Mucosa of rectum (tissue), 2 donors: ENCODE results near the gene PRSS36.
"Not testable (repeated sequence)": the region's sequence is repeated elsewhere in the genome, so short reads cannot be mapped to it uniquely, and the experiment has no call there.

ENCODE experiments used
- H3K27ac ChIP-seq, 2 donors: one replicate each; pipeline ENCODE4 v1.7.0; 2013; ENCODE audit warnings: inconsistent platforms in 2 of 2, low read depth in 2 of 2, low read length in 2 of 2
- H3K27me3 ChIP-seq, 2 donors: one replicate each; pipeline ENCODE4 v1.7.0; 2013; ENCODE audit warnings: low read length in 2 of 2; ENCODE audit not compliant: control insufficient read depth in 2 of 2, insufficient read depth in 2 of 2
- H3K36me3 ChIP-seq, 2 donors: one replicate each; pipeline ENCODE4 v1.7.0; 2013; ENCODE audit warnings: low read length in 2 of 2; ENCODE audit not compliant: control insufficient read depth in 2 of 2, insufficient read depth in 2 of 2
- H3K4me1 ChIP-seq, 2 donors: one replicate each; pipeline ENCODE4 v1.7.0; 2013; ENCODE audit warnings: low read length in 2 of 2, mild to moderate bottlenecking in 1 of 2; ENCODE audit not compliant: control insufficient read depth in 2 of 2, insufficient read depth in 2 of 2
- H3K4me3 ChIP-seq, 2 donors: one replicate each; pipeline ENCODE4 v1.7.0; 2013; ENCODE audit warnings: low read length in 2 of 2
- H3K9ac ChIP-seq, 2 donors: one replicate each; pipeline ENCODE4 v1.7.0; 2013; ENCODE audit warnings: low read length in 2 of 2, low read depth in 1 of 2, mild to moderate bottlenecking in 1 of 2
- H3K9me3 ChIP-seq, 2 donors: one replicate each; pipeline ENCODE4 v1.7.0; 2013; ENCODE audit warnings: low read length in 2 of 2; ENCODE audit not compliant: control insufficient read depth in 2 of 2
- donor health status: healthy.
- donor health status: Normal muscosa, but diverticular disease.

Gene PRSS36

GRCh38 chr16:31184888-31185287 lies 35.0 kb upstream of the PRSS36 start:
- Histone ChIP-seq H3K27ac (no peak overlapping the region), H3K4me3 (no peak overlapping the region), H3K9me3 (no peaks in the 10 kb centered on the region), H3K9ac (no peak overlapping the region), H3K4me1 (peaks cover 16 to 17% of the 10 kb centered on the region in 2 donors), H3K36me3 (peaks cover 69 to 72% of the 10 kb centered on the region in 2 donors), H3K27me3 (no peaks in the 10 kb centered on the region)

DNA sequence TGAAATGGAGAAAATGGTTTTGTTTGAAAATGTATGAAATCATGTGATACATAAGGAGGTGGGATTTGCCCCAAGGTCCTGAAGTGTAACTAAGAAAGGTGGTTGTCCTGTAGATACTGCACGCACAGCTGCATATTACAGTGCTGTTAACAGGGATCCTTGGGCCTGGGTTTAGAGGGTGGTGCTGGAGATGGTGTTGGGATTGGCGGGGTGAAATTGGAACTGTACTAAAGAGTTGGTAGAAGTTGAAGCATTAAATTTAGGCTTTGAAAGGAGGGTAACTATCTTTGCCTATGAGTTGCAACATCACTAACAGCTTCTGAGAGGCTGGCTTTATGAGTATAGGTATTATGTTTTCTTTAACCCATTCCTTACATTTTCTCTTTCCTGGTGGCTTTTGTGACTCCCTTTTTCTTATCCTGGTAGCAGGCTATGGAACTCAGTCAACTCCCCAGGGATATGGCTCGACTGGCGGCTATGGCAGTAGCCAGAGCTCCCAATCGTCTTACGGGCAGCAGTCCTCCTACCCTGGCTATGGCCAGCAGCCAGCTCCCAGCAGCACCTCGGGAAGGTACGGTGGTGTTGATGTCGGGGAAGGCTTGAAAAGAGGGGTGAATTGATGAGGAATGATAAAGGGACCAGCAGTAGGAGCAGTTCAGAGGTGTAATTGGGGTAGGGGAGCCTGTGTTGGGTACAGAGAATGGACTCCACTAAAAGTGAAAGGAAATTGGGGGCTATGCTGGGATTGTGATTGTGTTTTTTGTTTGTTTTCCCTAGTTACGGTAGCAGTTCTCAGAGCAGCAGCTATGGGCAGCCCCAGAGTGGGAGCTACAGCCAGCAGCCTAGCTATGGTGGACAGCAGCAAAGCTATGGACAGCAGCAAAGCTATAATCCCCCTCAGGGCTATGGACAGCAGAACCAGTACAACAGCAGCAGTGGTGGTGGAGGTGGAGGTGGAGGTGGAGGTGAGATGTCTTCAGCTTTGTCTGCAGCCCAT lies 33.9 kb upstream of the PRSS36 start:
- H3K36me3 ChIP-seq = peaks cover 58 to 62% of the 10 kb centered on the region in 2 donors
- H3K27ac ChIP-seq = no peak overlapping the region
- H3K4me3 ChIP-seq = no peak overlapping the region

DNA sequence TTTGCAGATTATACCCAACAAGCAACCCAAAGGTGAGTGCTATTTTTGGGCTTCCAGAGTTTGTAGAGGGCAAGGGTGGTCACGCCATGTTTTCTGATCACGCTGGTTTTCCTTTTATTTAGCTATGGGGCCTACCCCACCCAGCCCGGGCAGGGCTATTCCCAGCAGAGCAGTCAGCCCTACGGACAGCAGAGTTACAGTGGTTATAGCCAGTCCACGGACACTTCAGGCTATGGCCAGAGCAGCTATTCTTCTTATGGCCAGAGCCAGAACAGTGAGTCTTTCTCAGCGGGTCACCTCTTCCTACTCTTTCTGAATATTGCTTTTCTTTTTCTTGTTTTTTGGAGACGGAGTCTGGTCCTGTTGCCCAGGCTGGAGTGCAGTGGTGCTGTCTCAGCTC lies 32.5 kb upstream of the PRSS36 start:
- H3K27ac ChIP-seq = no peak overlapping the region
- no peaks in the 10 kb centered on the region for H3K27me3 ChIP-seq
- peaks cover 23 to 28% of the 10 kb centered on the region in 2 donors for H3K4me1 ChIP-seq
- H3K9ac ChIP-seq = no peak overlapping the region
- peaks cover 44 to 48% of the 10 kb centered on the region in 2 donors for H3K36me3 ChIP-seq
- no peaks in the 10 kb centered on the region for H3K9me3 ChIP-seq
- H3K4me3 ChIP-seq = peak overlapping the region in 1 of 2 donors; percentile 39

More for the DNA sequence above, 33.9 kb upstream of the PRSS36 start:
- Histone ChIP-seq H3K27me3 (no peaks in the 10 kb centered on the region), H3K4me1 (peaks cover 22 to 23% of the 10 kb centered on the region in 2 donors), H3K9me3 (no peaks in the 10 kb centered on the region), H3K9ac (no peak overlapping the region)

DNA sequence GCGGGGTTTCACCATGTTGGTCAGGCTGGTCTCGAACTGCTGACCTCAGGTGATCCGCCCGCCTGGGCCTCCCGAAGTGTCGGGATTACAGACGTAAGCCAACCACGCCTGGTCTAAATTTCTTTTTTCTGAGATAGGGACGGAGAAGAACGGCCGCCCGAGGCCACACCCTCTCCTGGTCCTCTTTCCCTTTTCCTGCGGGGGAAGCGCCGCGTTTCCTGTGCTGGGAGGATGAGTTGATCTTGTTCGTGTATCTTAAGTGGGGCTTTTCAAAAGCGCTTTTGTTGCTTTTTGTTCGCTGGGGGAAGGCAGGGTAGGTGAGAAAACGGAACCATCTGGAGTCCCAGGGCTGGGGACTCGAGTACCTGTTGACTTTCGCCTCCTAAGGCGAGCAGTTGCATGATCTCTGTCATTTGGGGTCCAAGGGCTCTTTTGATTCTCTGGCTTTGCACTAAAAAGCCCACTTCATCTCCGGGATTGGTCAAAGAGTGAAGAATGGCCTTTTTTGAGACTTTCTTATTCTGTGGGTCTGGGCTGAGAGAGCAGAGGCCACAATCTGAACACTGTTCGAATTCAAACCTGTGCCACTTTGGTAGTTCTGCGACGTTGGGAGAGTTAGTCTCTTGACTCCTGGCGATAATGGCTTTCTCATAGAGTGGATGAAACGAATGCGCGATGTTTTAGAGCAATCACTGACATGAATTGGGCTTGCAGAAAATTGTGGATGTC lies 31.4 kb upstream of the PRSS36 start:
- no peaks in the 10 kb centered on the region for H3K27me3 ChIP-seq
- H3K36me3 ChIP-seq = peaks cover 34 to 37% of the 10 kb centered on the region in 2 donors
- H3K9me3 ChIP-seq = no peaks in the 10 kb centered on the region
- peak overlapping the region; percentile 87 to 92 for H3K9ac ChIP-seq
- peaks cover 23 to 28% of the 10 kb centered on the region in 2 donors for H3K4me1 ChIP-seq
- peak overlapping the region; percentile 84 to 91 for H3K4me3 ChIP-seq
- H3K27ac ChIP-seq = peak overlapping the region; percentile 90 to 94

DNA sequence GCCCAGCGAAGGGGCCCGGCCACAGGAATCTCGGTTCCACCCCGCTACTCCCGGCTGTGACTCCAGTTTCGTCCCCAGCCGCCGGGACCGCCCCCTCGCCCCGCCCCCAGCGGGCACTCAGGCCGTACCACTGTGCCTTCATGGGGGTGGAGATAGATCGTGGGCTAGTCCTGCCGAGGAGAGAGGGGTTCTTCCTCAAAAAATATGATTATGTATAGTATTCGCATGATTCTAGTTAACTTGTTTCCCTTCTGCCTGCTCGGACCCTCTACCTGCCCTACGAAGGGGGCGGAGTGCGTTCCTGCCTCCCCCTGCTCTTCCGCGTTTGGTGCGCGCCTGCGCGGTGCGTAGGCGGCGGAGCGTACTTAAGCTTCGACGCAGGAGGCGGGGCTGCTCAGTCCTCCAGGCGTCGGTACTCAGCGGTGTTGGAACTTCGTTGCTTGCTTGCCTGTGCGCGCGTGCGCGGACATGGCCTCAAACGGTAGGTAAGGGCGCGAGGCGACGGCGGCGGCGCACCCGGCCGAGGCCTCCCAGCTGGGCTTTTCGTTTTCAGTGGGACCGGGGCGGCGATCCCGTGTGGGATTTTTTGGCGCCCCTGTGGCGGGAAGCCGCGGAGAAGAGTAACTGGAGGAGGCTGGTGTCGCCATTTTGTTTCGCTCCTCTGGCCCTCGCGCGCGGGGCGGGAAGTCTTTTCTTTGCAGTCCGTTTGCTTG lies 30.0 kb upstream of the PRSS36 start, which contains the start of gene FUS:
Gene FUS (plus strand): TSS at position 393 of the 713 bp plus-strand sequence. CDS start 76 bp downstream, at position 469.
- Histone ChIP-seq H3K36me3 (peaks cover 20 to 23% of the 10 kb centered on the region in 2 donors), H3K27ac (peak within 1 kb of the TSS; percentile 90 to 94), H3K27me3 (no peaks in the 10 kb centered on the region), H3K4me1 (peaks cover 23 to 28% of the 10 kb centered on the region in 2 donors), H3K9me3 (no peaks in the 10 kb centered on the region), H3K9ac (peak within 1 kb of the TSS; percentile 87 to 92), H3K4me3 (peak within 1 kb of the TSS; percentile 84 to 91)

DNA sequence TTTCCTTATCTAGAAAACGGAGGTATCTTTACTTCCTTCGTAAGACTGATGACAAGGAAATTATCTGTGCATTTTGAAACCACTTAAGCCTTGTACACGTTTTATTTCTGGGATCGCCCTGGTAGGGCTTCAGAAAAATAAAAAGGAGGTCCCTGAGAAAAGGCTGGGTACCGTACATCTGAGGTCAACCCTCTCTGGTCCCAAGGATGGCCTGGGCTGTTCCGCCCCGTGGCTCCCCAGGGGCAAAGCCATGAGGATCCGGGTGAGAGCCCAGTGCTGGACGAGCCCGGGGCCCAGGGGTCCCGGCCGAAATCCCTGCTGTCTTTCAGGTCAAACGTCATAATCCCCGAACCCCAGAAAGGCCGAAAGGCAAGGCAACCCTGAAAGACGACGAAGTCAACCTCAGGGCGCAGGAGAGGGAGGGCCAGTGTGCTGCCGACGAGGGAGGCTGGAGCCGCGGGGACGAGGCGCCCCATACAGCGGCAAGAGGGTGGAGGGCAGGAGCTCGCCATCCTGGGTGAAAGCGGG lies 29.4 kb upstream of the PRSS36 start:
- peak overlapping the region; percentile 90 to 94 for H3K27ac ChIP-seq
- no peaks in the 10 kb centered on the region for H3K9me3 ChIP-seq
- peaks cover 15 to 18% of the 10 kb centered on the region in 2 donors for H3K36me3 ChIP-seq
- H3K9ac ChIP-seq = peak overlapping the region; percentile 87 to 92
- no peaks in the 10 kb centered on the region for H3K27me3 ChIP-seq
- H3K4me1 ChIP-seq = peaks cover 23 to 28% of the 10 kb centered on the region in 2 donors
- peak overlapping the region; percentile 84 to 91 for H3K4me3 ChIP-seq

DNA sequence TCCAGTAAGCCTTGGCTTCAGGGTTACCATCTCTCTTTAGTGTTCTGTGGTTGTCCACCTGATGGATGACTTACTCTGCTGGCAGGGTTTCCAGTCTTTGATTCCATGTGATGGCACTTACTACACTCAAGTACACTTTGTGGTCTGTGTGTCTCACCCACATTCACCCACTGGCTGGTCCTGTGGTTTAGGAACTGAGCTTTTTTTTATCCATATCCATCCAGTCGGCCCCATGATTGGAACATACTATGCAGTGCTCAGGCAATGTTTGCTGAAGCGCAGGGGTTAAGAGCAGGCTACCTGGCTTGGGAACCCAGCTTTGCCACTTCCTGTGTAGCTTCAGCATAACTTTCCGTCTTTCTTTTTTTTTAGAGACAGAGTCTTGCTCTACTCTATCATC lies 27.3 kb upstream of the PRSS36 start:
- no peaks in the 10 kb centered on the region for H3K27me3 ChIP-seq
- peaks cover 17 to 18% of the 10 kb centered on the region in 2 donors for H3K4me1 ChIP-seq
- H3K36me3 ChIP-seq = no peaks in the 10 kb centered on the region
- no peak overlapping the region for H3K4me3 ChIP-seq
- H3K9me3 ChIP-seq = no peaks in the 10 kb centered on the region
- no peak overlapping the region for H3K27ac ChIP-seq
- H3K9ac ChIP-seq = no peak overlapping the region

GRCh38 chr16:31170048-31170447 lies 20.2 kb upstream of the PRSS36 start:
- H3K4me1 ChIP-seq, H3K36me3 ChIP-seq, H3K9ac ChIP-seq, H3K9me3 ChIP-seq, H3K27ac ChIP-seq, H3K4me3 ChIP-seq, H3K27me3 ChIP-seq: not testable (repeated sequence)

GRCh38 chr16:31168848-31169247 lies 19.0 kb upstream of the PRSS36 start:
- Histone ChIP-seq H3K4me1 (no peaks in the 10 kb centered on the region), H3K36me3 (no peaks in the 10 kb centered on the region), H3K27me3 (no peaks in the 10 kb centered on the region), H3K9ac (no peak overlapping the region), H3K4me3 (no peak overlapping the region), H3K27ac (no peak overlapping the region), H3K9me3 (no peaks in the 10 kb centered on the region)
